Measurements from ENCODE around the gene TCP11L2.
"Not testable (repeated sequence)": the region's sequence is repeated elsewhere in the genome, so short reads cannot be mapped to it uniquely, and the experiment has no call there.

The TCP11L2 gene

GRCh38 chr12:106380954-106381353 is 78.4 kb downstream of the TCP11L2 start:
- DNase-seq (ENCODE audit: low spot score), result no peak
- in situ Hi-C loops (cut with MboI; ENCODE audit: low sequenced_read_pairs, unreplicated experiment), result loop anchor here (10.0 to 25.0 kb wide), 3 partner anchors 464 to 731 kb away; no protein-coding TSS in a partner anchor
- no peak for TF ChIP-seq CTCF (IDR thresholded peaks at IDR 0.05; ENCODE audit: borderline replicate concordance, control extremely low read depth, extremely low read depth, insufficient read depth, missing control alignments)

DNA sequence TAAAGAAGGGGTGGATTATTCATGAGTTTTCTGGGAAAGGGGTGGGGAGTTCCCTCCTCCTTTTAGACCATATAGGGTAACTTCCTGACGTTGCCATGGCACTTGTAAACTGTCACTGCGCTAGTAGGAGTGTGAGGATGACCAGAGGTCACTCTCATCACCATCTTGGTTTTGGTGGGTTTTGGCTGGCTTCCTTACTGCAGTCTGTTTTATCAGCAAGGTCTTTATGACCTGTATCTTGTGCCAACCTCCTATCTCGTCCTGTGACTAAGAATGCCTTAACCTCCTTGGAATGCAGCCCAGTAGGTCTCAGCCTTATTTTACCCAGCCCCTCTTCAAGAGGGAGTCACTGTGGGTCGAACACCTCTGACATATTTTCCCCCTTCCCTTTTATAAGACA is 79.3 kb downstream of the TCP11L2 start:
- in situ Hi-C loops (cut with MboI; ENCODE audit: low sequenced_read_pairs, unreplicated experiment), result loop anchor here (10.0 to 25.0 kb wide), 3 partner anchors 463 to 730 kb away; no protein-coding TSS in a partner anchor

GRCh38 chr12:106386813-106387535 is 84.4 kb downstream of the TCP11L2 start:
- no peak for TF ChIP-seq CTCF (IDR thresholded peaks at IDR 0.05; ENCODE audit: borderline replicate concordance, control extremely low read depth, extremely low read depth, insufficient read depth, missing control alignments)
- no peak for DNase-seq (ENCODE audit: low spot score)
- in situ Hi-C loops (cut with MboI; ENCODE audit: low sequenced_read_pairs, unreplicated experiment), result loop anchor here (10.0 to 25.0 kb wide), 3 partner anchors 458 to 725 kb away; no protein-coding TSS in a partner anchor

More for the DNA sequence above, 79.3 kb downstream of the TCP11L2 start:
- DNase-seq (ENCODE audit: low spot score), result not testable (repeated sequence)

GRCh38 chr12:106387848-106388377 is 85.4 kb downstream of the TCP11L2 start:
- no peak for DNase-seq (ENCODE audit: low spot score)
- TF ChIP-seq CTCF (IDR thresholded peaks at IDR 0.05; ENCODE audit: borderline replicate concordance, control extremely low read depth, extremely low read depth, insufficient read depth, missing control alignments), result no peak
- in situ Hi-C loops (cut with MboI; ENCODE audit: low sequenced_read_pairs, unreplicated experiment), result loop anchor here (10.0 to 25.0 kb wide), 3 partner anchors 457 to 724 kb away; no protein-coding TSS in a partner anchor

- no peak for TF ChIP-seq CTCF (IDR thresholded peaks at IDR 0.05; ENCODE audit: borderline replicate concordance, control extremely low read depth, extremely low read depth, insufficient read depth, missing control alignments)
- in situ Hi-C loops (cut with MboI; ENCODE audit: low sequenced_read_pairs, unreplicated experiment), result loop anchor here (10.0 to 25.0 kb wide), 3 partner anchors 456 to 723 kb away; no protein-coding TSS in a partner anchor
- DNase-seq (ENCODE audit: low spot score), result no peak
Observed at GRCh38 chr12:106389151-106389550, 86.6 kb downstream of the TCP11L2 start.

GRCh38 chr12:106392759-106393158 is 90.2 kb downstream of the TCP11L2 start:
- no peak for TF ChIP-seq CTCF (IDR thresholded peaks at IDR 0.05; ENCODE audit: borderline replicate concordance, control extremely low read depth, extremely low read depth, insufficient read depth, missing control alignments)
- DNase-seq (ENCODE audit: low spot score), result no peak
- in situ Hi-C loops (cut with MboI; ENCODE audit: low sequenced_read_pairs, unreplicated experiment), result loop anchor here (25.0 kb wide), 1 partner anchor 720 kb away; no protein-coding TSS in a partner anchor

All from GM13976 (cell line).